H9 (cell line): ENCODE data around the gene RAB27B. TPM values are rescaled to one million over a fixed set of nuclear protein-coding genes. Genes with fewer than 3 reads are reported as not detected.

Experiments
- DNase-seq: peaks from one replicate; pipeline ENCODE4 v3.0.0-alpha.2; 2017
- H2AFZ ChIP-seq: one replicate; pipeline ENCODE4 v1.6.1; 2013; ENCODE audit warnings: mild to moderate bottlenecking, low read length, control low read depth, moderate library complexity
- H2AK5ac ChIP-seq: 2 replicates; pipeline ENCODE4 v1.6.1; 2013; ENCODE audit warnings: low read length, control low read depth, mixed read lengths; ENCODE audit not compliant: insufficient read length
- H2BK120ac ChIP-seq: one replicate; pipeline ENCODE4 v1.6.1; 2013; ENCODE audit warnings: low read depth, mild to moderate bottlenecking, low read length, control low read depth, inconsistent platforms; ENCODE audit not compliant: poor library complexity, severe bottlenecking
- H2BK12ac ChIP-seq: 2 replicates; pipeline ENCODE4 v1.6.1; 2013; ENCODE audit warnings: low read length, control low read depth, mixed read lengths, low read depth; ENCODE audit not compliant: insufficient read length
- H2BK15ac ChIP-seq: 2 replicates; pipeline ENCODE4 v1.6.1; 2013; ENCODE audit warnings: low read depth, low read length, control low read depth
- H2BK20ac ChIP-seq: one replicate; pipeline ENCODE4 v1.6.1; 2013; ENCODE audit warnings: low read depth, mild to moderate bottlenecking, low read length, control low read depth, inconsistent platforms; ENCODE audit not compliant: poor library complexity, severe bottlenecking
- H2BK5ac ChIP-seq: 2 replicates; pipeline ENCODE4 v1.6.1; 2013; ENCODE audit warnings: low read length, control low read depth, mixed read lengths; ENCODE audit not compliant: insufficient read length
- H3K14ac ChIP-seq: 2 replicates; pipeline ENCODE4 v1.6.1; 2013; ENCODE audit warnings: low read length, control low read depth; ENCODE audit not compliant: insufficient read depth
- H3K18ac ChIP-seq: 2 replicates; pipeline ENCODE4 v1.6.1; 2013; ENCODE audit warnings: low read depth, mild to moderate bottlenecking, mixed read lengths, low read length, control low read depth; ENCODE audit not compliant: insufficient read length
- H3K23ac ChIP-seq: 2 replicates; pipeline ENCODE4 v1.6.1; 2013; ENCODE audit warnings: low read length, control low read depth, mixed read lengths, low read depth; ENCODE audit not compliant: insufficient read length
- H3K23me2 ChIP-seq: 2 replicates; pipeline ENCODE4 v1.6.1; 2013; ENCODE audit warnings: low read depth, mild to moderate bottlenecking, mixed read lengths, low read length, control low read depth; ENCODE audit not compliant: insufficient read length, poor library complexity, severe bottlenecking
- H3K27ac ChIP-seq: 2 replicates; pipeline ENCODE4 v1.5.1; 2013; ENCODE audit warnings: low read length, control low read depth, mixed read lengths, low read depth; ENCODE audit not compliant: insufficient read length
- H3K27me3 ChIP-seq: 2 replicates; pipeline ENCODE4 v1.6.1; 2013; ENCODE audit warnings: low read length, control low read depth, inconsistent platforms; ENCODE audit not compliant: insufficient read depth
- H3K4ac ChIP-seq: 2 replicates; pipeline ENCODE4 v1.6.1; 2013; ENCODE audit warnings: low read depth, mild to moderate bottlenecking, control low read depth, inconsistent platforms, low read length, moderate library complexity
- H3K4me1 ChIP-seq: 2 replicates; pipeline ENCODE4 v1.6.1; 2013; ENCODE audit warnings: low read length, control low read depth, inconsistent platforms; ENCODE audit not compliant: insufficient read depth
- H3K4me2 ChIP-seq: 2 replicates; pipeline ENCODE4 v1.6.1; 2013; ENCODE audit warnings: low read length, control low read depth, mixed read lengths; ENCODE audit not compliant: insufficient read length, insufficient read depth
- H3K56ac ChIP-seq: 2 replicates; pipeline ENCODE4 v1.6.1; 2013; ENCODE audit warnings: low read depth, mild to moderate bottlenecking, mixed read lengths, low read length, control low read depth; ENCODE audit not compliant: insufficient read length
- H3K79me1 ChIP-seq: 2 replicates; pipeline ENCODE4 v1.6.1; 2013; ENCODE audit warnings: low read depth, mild to moderate bottlenecking, moderate library complexity, low read length, control low read depth, inconsistent platforms; ENCODE audit not compliant: insufficient read depth, poor library complexity, severe bottlenecking
- H3K79me2 ChIP-seq: 2 replicates; pipeline ENCODE4 v1.6.1; 2013; ENCODE audit warnings: low read length, control low read depth, inconsistent platforms; ENCODE audit not compliant: insufficient read depth
- H3K9ac ChIP-seq: 2 replicates; pipeline ENCODE4 v1.6.1; 2013; ENCODE audit warnings: low read length, control low read depth, mixed read lengths; ENCODE audit not compliant: insufficient read length; ENCODE audit errors: extremely low read depth
- H3K9me3 ChIP-seq: one replicate; pipeline ENCODE4 v1.6.1; 2013; ENCODE audit warnings: low read depth, low read length, inconsistent platforms; ENCODE audit not compliant: control insufficient read depth
- H3T11ph ChIP-seq: one replicate; pipeline ENCODE4 v1.6.1; 2013; ENCODE audit warnings: mild to moderate bottlenecking, low read length, control low read depth, inconsistent platforms
- H4K20me1 ChIP-seq: one replicate; pipeline ENCODE4 v1.6.1; 2013; ENCODE audit not compliant: control insufficient read depth, insufficient read length, insufficient read depth
- H4K5ac ChIP-seq: 2 replicates; pipeline ENCODE4 v1.6.1; 2013; ENCODE audit warnings: low read depth, mild to moderate bottlenecking, mixed read lengths, low read length, control low read depth; ENCODE audit not compliant: insufficient read length
- H4K8ac ChIP-seq: replicated peaks from 2 replicates; pipeline ENCODE4 v1.6.1; 2013; ENCODE audit warnings: low read length, control low read depth, mixed read lengths, low read depth; ENCODE audit not compliant: insufficient read length
- H4K91ac ChIP-seq: 2 replicates; pipeline ENCODE4 v1.6.1; 2013; ENCODE audit warnings: low read depth, mild to moderate bottlenecking, moderate library complexity, mixed read lengths, low read length, control low read depth; ENCODE audit not compliant: insufficient read length
- H3K27ac Mint-ChIP-seq, 3 experiments: 2 replicates in 2 of 3; 3 replicates in 1 of 3; pipeline ENCODE4 v1.8.0; 2020 to 2021; ENCODE audit warnings: mixed read lengths in 3 of 3, mild to moderate bottlenecking in 1 of 3, moderate library complexity in 1 of 3
- H3K27me3 Mint-ChIP-seq: 2 replicates; pipeline ENCODE4 v1.8.0; 2021; ENCODE audit warnings: low read depth, mild to moderate bottlenecking, moderate library complexity, mixed read lengths
- H3K36me3 Mint-ChIP-seq, 3 experiments: 2 replicates in 2 of 3; 3 replicates in 1 of 3; pipeline ENCODE4 v1.8.0; 2020 to 2021; ENCODE audit warnings: low read depth in 3 of 3, mixed read lengths in 3 of 3; ENCODE audit not compliant: insufficient read depth in 1 of 3
- H3K4me1 Mint-ChIP-seq, 2 experiments: 2 replicates each; pipeline ENCODE4 v1.8.0; 2020; ENCODE audit warnings: mixed read lengths in 2 of 2
- H3K4me3 Mint-ChIP-seq, 2 experiments: 2 replicates in 1 of 2; 3 replicates in 1 of 2; pipeline ENCODE4 v1.8.0; 2020 to 2021; ENCODE audit warnings: mild to moderate bottlenecking in 2 of 2, mixed read lengths in 2 of 2, moderate library complexity in 1 of 2
- H3K9me3 Mint-ChIP-seq, 2 experiments: 2 replicates in 1 of 2; 3 replicates in 1 of 2; pipeline ENCODE4 v1.8.0; 2020; ENCODE audit warnings: mild to moderate bottlenecking in 2 of 2, mixed read lengths in 2 of 2, moderate library complexity in 1 of 2
- WGBS: extraction: QIAGEN DNeasy Blood & Tissue Kit; methylation state at CpG from one replicate; pipeline ENCODE4 v1.1.7; 2013; ENCODE audit warnings: missing lambda C conversion rate, low lambda C conversion rate, mixed read lengths; ENCODE audit not compliant: insufficient read length; ENCODE audit errors: extremely low coverage; 5-methylcytosine and 5-hydroxymethylcytosine counted together
- total RNA-seq: library from RNA; stranded (reverse); gene quantifications from 2 replicates; pipeline ENCODE4 v1.2.1, GENCODE V29; 2021
- TF ChIP-seq, protein P1 (sequence below): fragments of 200-600 bp; sonication (generic); conservative IDR thresholded peaks from 3 replicates; pipeline ENCODE4 v1.8.0; 2021; ENCODE audit warnings: antibody characterized with exemption, mild to moderate bottlenecking

Gene RAB27B
- total RNA-seq, 1 experiment from 2014 or later = 0.15 TPM

DNA sequence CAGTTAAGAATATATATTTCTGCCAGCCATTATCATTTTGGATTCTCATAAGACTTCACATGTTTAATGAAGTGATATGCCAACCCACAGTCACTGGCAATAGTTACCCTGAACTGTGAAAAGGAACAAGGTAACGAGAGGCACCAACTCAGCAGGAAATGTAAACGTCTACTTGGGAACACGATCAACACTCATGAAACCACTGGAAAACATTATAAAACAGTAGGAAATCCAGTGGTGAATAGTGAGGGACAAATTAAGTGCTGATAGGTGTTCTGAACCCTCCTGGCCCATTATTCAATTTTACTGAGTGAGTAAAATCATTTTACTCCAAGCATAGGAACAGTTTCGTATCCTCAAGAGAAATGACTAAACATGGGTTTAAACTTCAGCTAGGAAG is 113.9 kb downstream of the RAB27B start:
- H2BK12ac ChIP-seq = no peak overlapping the region
- H2BK15ac ChIP-seq = no peak overlapping the region
- no peaks in the 10 kb centered on the region for H3K27me3 Mint-ChIP-seq
- H3K4me1 ChIP-seq = no peaks in the 10 kb centered on the region
- no peaks in the 10 kb centered on the region for H3K9me3 Mint-ChIP-seq
- H4K8ac ChIP-seq = no peak overlapping the region
- no peaks in the 10 kb centered on the region for H3K27me3 ChIP-seq
- H3K23me2 ChIP-seq = no peaks in the 10 kb centered on the region
- no peak overlapping the region for H3K14ac ChIP-seq
- DNase-seq = no peak
- no peak overlapping the region for H3K4ac ChIP-seq
- no peak overlapping the region for H2BK5ac ChIP-seq
- H3K4me3 Mint-ChIP-seq = no peak overlapping the region
- no peak overlapping the region for H4K5ac ChIP-seq
- no peaks in the 10 kb centered on the region for H3K79me1 ChIP-seq
- H3K18ac ChIP-seq = no peak overlapping the region
- H3K9me3 ChIP-seq = no peaks in the 10 kb centered on the region
- H2AK5ac ChIP-seq = no peak overlapping the region
- H3K56ac ChIP-seq = no peak overlapping the region
- H3K79me2 ChIP-seq = no peaks in the 10 kb centered on the region
- H3K4me2 ChIP-seq = no peak overlapping the region
- H3K23ac ChIP-seq = no peak overlapping the region
- no CpG with 5 or more reads among the region's 4 CpGs for WGBS
- H3K9ac ChIP-seq = no peak overlapping the region
- no peak overlapping the region for H4K91ac ChIP-seq
- H3K27ac ChIP-seq = no peak overlapping the region
- no peak overlapping the region for H2BK120ac ChIP-seq
- TF ChIP-seq, protein P1, sequence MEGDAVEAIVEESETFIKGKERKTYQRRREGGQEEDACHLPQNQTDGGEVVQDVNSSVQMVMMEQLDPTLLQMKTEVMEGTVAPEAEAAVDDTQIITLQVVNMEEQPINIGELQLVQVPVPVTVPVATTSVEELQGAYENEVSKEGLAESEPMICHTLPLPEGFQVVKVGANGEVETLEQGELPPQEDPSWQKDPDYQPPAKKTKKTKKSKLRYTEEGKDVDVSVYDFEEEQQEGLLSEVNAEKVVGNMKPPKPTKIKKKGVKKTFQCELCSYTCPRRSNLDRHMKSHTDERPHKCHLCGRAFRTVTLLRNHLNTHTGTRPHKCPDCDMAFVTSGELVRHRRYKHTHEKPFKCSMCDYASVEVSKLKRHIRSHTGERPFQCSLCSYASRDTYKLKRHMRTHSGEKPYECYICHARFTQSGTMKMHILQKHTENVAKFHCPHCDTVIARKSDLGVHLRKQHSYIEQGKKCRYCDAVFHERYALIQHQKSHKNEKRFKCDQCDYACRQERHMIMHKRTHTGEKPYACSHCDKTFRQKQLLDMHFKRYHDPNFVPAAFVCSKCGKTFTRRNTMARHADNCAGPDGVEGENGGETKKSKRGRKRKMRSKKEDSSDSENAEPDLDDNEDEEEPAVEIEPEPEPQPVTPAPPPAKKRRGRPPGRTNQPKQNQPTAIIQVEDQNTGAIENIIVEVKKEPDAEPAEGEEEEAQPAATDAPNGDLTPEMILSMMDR = no peak
- no peak overlapping the region for H3K27ac Mint-ChIP-seq
- H3T11ph ChIP-seq = no peak overlapping the region
- peaks cover 0 to 3% of the 10 kb centered on the region in 2 experiments; a peak in 1 of 4 replicates for H3K4me1 Mint-ChIP-seq
- no peaks in the 10 kb centered on the region for H4K20me1 ChIP-seq
- H2BK20ac ChIP-seq = no peak overlapping the region
- no peaks in the 10 kb centered on the region for H3K36me3 Mint-ChIP-seq
- no peak overlapping the region for H2AFZ ChIP-seq
